ENCODE measurements around the gene WNT2B. TPM values are rescaled to one million over a fixed set of nuclear protein-coding genes. Genes with fewer than 3 reads are reported as not detected.

The WNT2B gene
- total and polyA plus RNA-seq, 9 of the 15 experiments (the other 6 are each of a cell fraction or from before 2014, with no cell fraction given), result 0.02 to 0.06 (median 0.04) TPM; not detected in 3

GRCh38 chr1:112507921-112508277, 866 bp upstream of the WNT2B start (continued):
- no peak for TF ChIP-seq PHF8 (IDR thresholded peaks at IDR 0.05; ENCODE audit: borderline replicate concordance, low read length)
- TF ChIP-seq CBX5 (IDR thresholded peaks at IDR 0.05; ENCODE audit: borderline replicate concordance, low read depth), result no peak

- no peak for TF ChIP-seq FUS (optimal IDR thresholded peaks at IDR 0.05; ENCODE audit: low read depth, low read length)
- TF ChIP-seq ZBTB33 (CRISPR knock-in tag; IDR thresholded peaks at IDR 0.05), result peak; percentile 97; the same call in 1 of the 2 replicates
- TF ChIP-seq ZNF644 (tag; IDR thresholded peaks at IDR 0.05; ENCODE audit: low read depth), result no peak
- TF ChIP-seq L3MBTL2 (IDR thresholded peaks at IDR 0.05), result 0 out of 2 replicates have a peak, but pooled peaks have one; percentile 5
- TF ChIP-seq E2F8 (IDR thresholded peaks at IDR 0.05; ENCODE audit: low read depth, partially characterized antibody), result no peak
- TF ChIP-seq NFIC (IDR thresholded peaks at IDR 0.05), result no peak
- Histone ChIP-seq H3K4me3 (no peak overlapping the region; the same call in 1 of the 2 replicates), H4K20me1 (replicated peaks; ENCODE audit: control insufficient read depth, insufficient read depth, low read length) (0 out of 2 replicates have a peak, but pooled peaks cover 4% of the 10 kb centered on the region), H3K27me3 (ENCODE audit: control insufficient read depth in 2 of 2, insufficient read depth in 2 of 2, low read length in 2 of 2) (peaks cover 32 to 72% of the 10 kb centered on the region in 2 experiments), H3K9me1 (ENCODE audit: control insufficient read depth, insufficient read depth, low read length) (no peaks in the 10 kb centered on the region), H2AFZ (ENCODE audit: low read depth, low read length) (no peak overlapping the region), H3K4me2 (ENCODE audit: insufficient read depth, low read length) (no peak overlapping the region; the same call in 1 of the 2 replicates), H3K9ac (ENCODE audit: insufficient read depth in 1 of 2, low read depth in 2 of 2, low read length in 2 of 2) (no peak overlapping the region), H3K27ac (ENCODE audit: extremely low read depth, low read depth, low read length) (no peak overlapping the region), H3K36me3 (ENCODE audit: control insufficient read depth, insufficient read depth, low read length) (no peaks in the 10 kb centered on the region), H3K9me3 (replicated peaks; ENCODE audit: control insufficient read depth, insufficient read depth, low read depth, low read length) (no peaks in the 10 kb centered on the region), H3K4me1 (replicated peaks in 1 of 2; ENCODE audit: control insufficient read depth in 2 of 2, insufficient read depth in 2 of 2, low read length in 2 of 2) (peaks cover 0 to 19% of the 10 kb centered on the region in 2 experiments), H3K79me2 (ENCODE audit: control insufficient read depth, insufficient read depth, low read length) (no peaks in the 10 kb centered on the region)
- WGBS (ENCODE audit: insufficient coverage, low coverage, missing lambda C conversion rate), result 69% methylated on average over 47 of the region's 66 CpGs
- DNase-seq (ENCODE audit: extremely low read depth in 1 of 4, low spot score in 3 of 4) (no peak), FAIRE-seq (no peak), ATAC-seq (no peak)
- POLR2A ChIA-PET, result interaction anchor here (0.5 to 0.6 kb wide), 3 partner anchors 14 to 162 kb away, joined by 3 to 4 read pairs (median 4); no protein-coding TSS in a partner anchor
- in situ Hi-C loops (cut with MboI) (no loop called here), intact Hi-C loops (cut with micrococcal nuclease) (no loop called here)
- CTCF ChIA-PET (ENCODE audit: low intra/inter-chr PET ratio), result no interaction called here
- no TSS peak for BruUV-seq (replicated peaks)
Measured at GRCh38 chr1:112509005-112509659, 367 bp downstream of the WNT2B start.

Data from K562 (cell line).